Neuron (in vitro differentiated cells): ENCODE data around the gene SORL1.
"Not testable (repeated sequence)": the region's sequence is repeated elsewhere in the genome, so short reads cannot be mapped to it uniquely, and the experiment has no call there.

ENCODE experiments used
- H2AFZ ChIP-seq: one replicate; pipeline ENCODE4 v1.6.1; 2013; ENCODE audit warnings: low read depth, mild to moderate bottlenecking, inconsistent platforms, low read length, moderate library complexity
- H3K27me3 ChIP-seq: one replicate; pipeline ENCODE4 v1.6.1; 2013; ENCODE audit warnings: low read length; ENCODE audit not compliant: insufficient read depth
- H3K36me3 ChIP-seq: one replicate; pipeline ENCODE4 v1.6.1; 2013; ENCODE audit warnings: low read length; ENCODE audit not compliant: insufficient read depth
- H3K4me1 ChIP-seq: one replicate; pipeline ENCODE4 v1.6.1; 2013; ENCODE audit warnings: low read length; ENCODE audit not compliant: insufficient read depth
- H3K4me3 ChIP-seq: 2 replicates; pipeline ENCODE4 v1.5.1; 2013; ENCODE audit warnings: mild to moderate bottlenecking, low read length, moderate library complexity
- H3K9me3 ChIP-seq: one replicate; pipeline ENCODE4 v1.6.1; 2013; ENCODE audit warnings: low read length

The SORL1 gene

GRCh38 chr11:121631456-121631855, 179.3 kb downstream of the SORL1 start:
- Histone ChIP-seq H3K4me3 (no peak overlapping the region), H3K4me1 (no peaks in the 10 kb centered on the region), H2AFZ (no peak overlapping the region), H3K36me3 (peaks cover 23% of the 10 kb centered on the region), H3K27me3 (no peaks in the 10 kb centered on the region), H3K9me3 (peaks cover 3% of the 10 kb centered on the region)

GRCh38 chr11:121634273-121634672, 182.2 kb downstream of the SORL1 start:
- no peaks in the 10 kb centered on the region for H3K4me1 ChIP-seq
- H2AFZ ChIP-seq: no peak overlapping the region
- H3K9me3 ChIP-seq: peaks cover 3% of the 10 kb centered on the region
- no peaks in the 10 kb centered on the region for H3K36me3 ChIP-seq
- H3K27me3 ChIP-seq: no peaks in the 10 kb centered on the region
- H3K4me3 ChIP-seq: no peak overlapping the region

DNA sequence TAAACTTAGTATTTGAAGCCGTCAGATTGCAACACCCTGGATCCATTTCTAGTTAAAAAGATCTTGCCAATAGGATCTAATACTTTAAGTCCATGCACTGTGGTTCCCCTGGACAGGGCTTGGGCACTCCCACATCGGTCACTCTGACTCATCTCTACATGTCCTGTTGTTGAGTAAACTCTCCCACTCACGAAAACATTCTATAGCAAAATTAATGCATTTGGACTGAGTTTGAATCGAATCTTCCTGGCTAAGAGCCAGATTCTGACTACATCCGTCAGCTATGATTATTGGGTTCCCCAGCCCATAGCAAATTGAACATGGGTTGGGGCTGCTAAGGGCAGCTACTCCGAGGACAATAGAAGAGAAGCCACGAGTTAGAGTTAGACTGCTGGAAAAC, 182.8 kb downstream of the SORL1 start:
- no peaks in the 10 kb centered on the region for H3K36me3 ChIP-seq
- H3K4me1 ChIP-seq: no peaks in the 10 kb centered on the region
- H2AFZ ChIP-seq: no peak overlapping the region
- H3K27me3 ChIP-seq: no peaks in the 10 kb centered on the region
- no peak overlapping the region for H3K4me3 ChIP-seq
- peaks cover 3% of the 10 kb centered on the region for H3K9me3 ChIP-seq

DNA sequence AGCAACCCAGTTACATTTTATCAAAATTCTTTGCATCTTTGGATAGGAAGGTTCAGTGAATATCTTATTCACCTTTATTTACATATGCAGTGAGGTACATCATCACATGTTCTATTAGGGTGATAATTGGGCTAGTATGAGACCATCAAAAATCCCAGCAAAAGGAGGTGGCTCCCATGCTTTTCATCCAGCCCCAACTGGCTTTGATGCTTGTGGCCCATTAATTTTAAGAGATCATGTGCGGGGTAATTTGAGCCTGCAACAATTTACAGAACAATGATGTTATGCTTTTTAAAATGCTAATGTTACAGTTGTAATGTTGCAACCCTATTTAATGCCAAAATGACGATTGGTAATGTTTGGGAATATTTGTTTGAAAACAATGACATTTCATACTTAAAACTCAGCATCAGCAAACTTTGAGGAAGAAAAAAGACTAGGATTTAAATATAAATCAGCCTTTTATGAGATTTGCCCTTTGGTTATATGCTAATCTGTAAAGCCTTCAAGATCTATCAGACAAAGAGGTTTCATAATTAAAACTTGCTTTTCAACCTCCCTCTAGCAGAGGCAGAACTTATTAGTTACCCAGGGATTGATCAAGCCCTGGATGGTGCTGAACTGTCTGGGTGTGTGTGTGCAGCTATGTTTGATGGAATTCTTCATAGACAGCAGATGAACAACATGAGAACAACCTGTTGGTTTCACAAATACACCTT, 184.1 kb downstream of the SORL1 start:
- Histone ChIP-seq H3K4me3 (no peak overlapping the region), H3K27me3 (no peaks in the 10 kb centered on the region), H2AFZ (no peak overlapping the region), H3K36me3 (no peaks in the 10 kb centered on the region), H3K4me1 (no peaks in the 10 kb centered on the region), H3K9me3 (peaks cover 3% of the 10 kb centered on the region)

GRCh38 chr11:121636800-121637176, 184.7 kb downstream of the SORL1 start:
- peaks cover 3% of the 10 kb centered on the region for H3K9me3 ChIP-seq
- H3K36me3 ChIP-seq: no peaks in the 10 kb centered on the region
- no peaks in the 10 kb centered on the region for H3K4me1 ChIP-seq
- H2AFZ ChIP-seq: no peak overlapping the region
- H3K27me3 ChIP-seq: no peaks in the 10 kb centered on the region
- no peak overlapping the region for H3K4me3 ChIP-seq

DNA sequence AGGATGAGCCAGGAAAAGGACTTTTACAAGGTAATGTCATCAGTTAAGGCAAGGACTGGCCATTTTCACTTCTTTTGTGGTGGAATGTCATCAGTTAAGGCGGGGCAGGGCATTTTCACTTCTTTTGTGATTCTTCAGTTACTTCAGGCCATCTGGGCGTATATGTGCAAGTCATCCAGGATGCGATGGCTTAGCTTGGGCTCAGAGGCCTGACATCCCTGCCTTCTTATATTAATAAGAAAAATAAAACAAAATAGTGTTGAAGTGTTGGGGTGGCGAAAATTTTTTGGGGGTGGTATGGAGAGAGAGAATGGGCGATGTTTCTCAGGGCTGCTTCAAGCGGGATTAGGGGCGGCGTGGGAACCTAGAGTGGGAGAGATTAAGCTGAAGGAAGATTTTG, 185.5 kb downstream of the SORL1 start:
- H3K4me3 ChIP-seq, H3K36me3 ChIP-seq, H2AFZ ChIP-seq, H3K27me3 ChIP-seq, H3K9me3 ChIP-seq, H3K4me1 ChIP-seq: not testable (repeated sequence)

GRCh38 chr11:121643479-121644186, 191.5 kb downstream of the SORL1 start:
- Histone ChIP-seq H3K27me3 (no peaks in the 10 kb centered on the region), H2AFZ (no peak overlapping the region), H3K36me3 (no peaks in the 10 kb centered on the region), H3K4me1 (peaks cover 3% of the 10 kb centered on the region), H3K4me3 (no peak overlapping the region), H3K9me3 (no peaks in the 10 kb centered on the region)

DNA sequence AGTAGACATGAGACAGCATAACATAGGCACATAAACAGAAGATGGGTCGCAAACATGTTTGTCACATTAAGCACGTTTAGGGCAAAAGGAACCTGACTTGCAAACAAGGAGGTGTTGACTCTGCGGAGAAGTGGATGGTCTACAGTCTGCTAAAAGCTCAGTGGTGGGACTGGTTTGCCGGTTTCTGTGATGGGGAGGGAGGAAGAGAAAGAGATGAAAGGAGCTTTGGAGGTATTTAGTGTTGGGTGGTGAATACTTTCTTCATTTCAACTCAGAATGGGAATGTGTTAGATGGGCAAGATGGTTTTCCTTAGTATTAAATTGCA, 192.0 kb downstream of the SORL1 start:
- H3K4me1 ChIP-seq: peaks cover 3% of the 10 kb centered on the region
- no peaks in the 10 kb centered on the region for H3K36me3 ChIP-seq
- H3K4me3 ChIP-seq: no peak overlapping the region
- H2AFZ ChIP-seq: no peak overlapping the region
- no peaks in the 10 kb centered on the region for H3K9me3 ChIP-seq
- H3K27me3 ChIP-seq: no peaks in the 10 kb centered on the region

- H2AFZ ChIP-seq: no peak overlapping the region
- H3K4me1 ChIP-seq: peaks cover 3% of the 10 kb centered on the region
- H3K9me3 ChIP-seq: no peaks in the 10 kb centered on the region
- no peak overlapping the region for H3K4me3 ChIP-seq
- no peaks in the 10 kb centered on the region for H3K27me3 ChIP-seq
- H3K36me3 ChIP-seq: no peaks in the 10 kb centered on the region
Observed at GRCh38 chr11:121645001-121645400, 192.9 kb downstream of the SORL1 start.

GRCh38 chr11:121645596-121645995, 193.5 kb downstream of the SORL1 start:
- no peak overlapping the region for H3K4me3 ChIP-seq
- H3K27me3 ChIP-seq: no peaks in the 10 kb centered on the region
- H2AFZ ChIP-seq: no peak overlapping the region
- H3K4me1 ChIP-seq: peaks cover 3% of the 10 kb centered on the region
- H3K36me3 ChIP-seq: no peaks in the 10 kb centered on the region
- no peaks in the 10 kb centered on the region for H3K9me3 ChIP-seq

DNA sequence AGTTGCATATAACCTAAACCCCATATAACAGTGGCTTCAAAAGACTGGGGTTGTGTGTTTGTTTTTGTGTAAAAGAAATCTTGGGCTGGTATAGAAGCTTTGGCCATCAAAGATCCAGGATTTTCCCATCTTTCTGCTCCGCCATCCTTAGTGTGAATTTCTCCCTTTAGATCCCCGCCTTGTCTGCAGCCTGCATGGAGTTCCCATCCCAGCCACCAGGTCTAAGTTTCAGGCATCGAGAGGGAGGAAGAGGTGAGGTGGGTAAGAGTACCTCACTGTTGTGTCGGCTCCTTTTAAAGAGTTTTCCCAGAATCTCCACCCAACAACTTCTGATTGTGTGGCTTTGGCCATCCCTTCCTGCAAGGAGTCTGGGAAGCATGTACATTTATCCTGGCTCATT, 196.2 kb downstream of the SORL1 start:
- Histone ChIP-seq H3K27me3 (no peaks in the 10 kb centered on the region), H2AFZ (no peak overlapping the region), H3K36me3 (no peaks in the 10 kb centered on the region), H3K9me3 (no peaks in the 10 kb centered on the region), H3K4me3 (no peak overlapping the region), H3K4me1 (peaks cover 12% of the 10 kb centered on the region)

DNA sequence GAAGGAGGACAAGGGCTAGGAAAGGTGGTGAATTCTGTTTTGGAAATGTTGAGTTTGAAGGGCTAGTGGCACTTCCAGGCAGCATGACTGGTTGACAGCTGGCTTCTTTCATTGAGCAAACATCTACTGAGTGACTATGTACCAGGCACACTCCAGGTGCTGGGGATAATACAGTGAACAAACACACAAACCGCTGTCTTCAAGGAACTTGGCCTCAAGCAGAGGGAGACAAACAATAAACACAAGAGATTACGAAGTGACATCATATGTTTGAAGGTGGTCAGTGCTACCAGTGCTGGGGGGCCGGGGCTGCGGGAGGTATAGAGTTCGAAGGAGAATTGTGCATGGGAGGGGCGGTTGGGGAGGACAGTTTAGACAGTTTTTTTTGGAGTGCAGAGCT, 197.7 kb downstream of the SORL1 start:
- H3K27me3 ChIP-seq: no peaks in the 10 kb centered on the region
- H3K9me3 ChIP-seq: no peaks in the 10 kb centered on the region
- H2AFZ ChIP-seq: no peak overlapping the region

DNA sequence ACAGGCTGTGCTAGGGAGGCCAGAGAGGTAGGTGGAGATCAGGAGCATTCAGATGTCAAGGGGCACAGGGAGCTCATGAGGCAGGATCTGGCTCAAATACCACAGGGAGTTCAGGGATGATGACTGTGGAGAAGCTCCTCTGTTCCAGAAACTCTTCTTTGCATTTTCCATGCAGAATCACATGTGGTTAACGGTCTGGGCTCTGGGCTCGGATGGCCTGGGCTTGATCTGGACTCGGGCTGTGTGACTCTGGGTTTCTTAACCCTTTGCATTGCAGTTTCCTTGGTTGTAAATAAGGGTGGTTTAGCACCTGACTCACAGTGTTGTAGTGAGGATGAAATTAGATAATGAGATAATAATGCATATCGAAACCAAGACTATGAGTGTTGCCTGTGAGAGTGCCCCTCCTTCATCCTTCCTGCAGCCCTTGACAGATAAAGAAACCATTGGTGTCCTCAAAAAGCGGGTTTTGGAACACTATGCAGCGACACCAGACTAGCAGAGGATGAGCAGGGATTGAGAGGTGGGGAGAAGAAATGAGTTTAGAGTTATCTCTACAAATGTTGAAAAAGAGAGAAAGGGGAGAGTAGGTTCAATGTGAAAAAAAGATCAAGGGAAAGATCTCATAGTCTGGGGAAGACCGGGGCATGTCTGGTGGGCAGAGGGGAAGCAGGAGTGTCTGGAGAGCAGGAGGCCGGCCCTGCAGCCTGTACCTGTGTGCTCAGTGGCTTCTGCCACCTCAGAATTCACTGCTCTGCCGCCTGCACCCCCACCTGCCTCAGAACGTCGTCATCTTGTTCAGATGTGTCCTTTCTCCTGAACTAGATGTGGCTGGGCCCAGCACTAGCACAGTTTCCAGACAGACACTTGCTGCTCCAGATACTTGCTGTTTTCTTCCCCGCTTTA, 198.5 kb downstream of the SORL1 start:
- no peaks in the 10 kb centered on the region for H3K36me3 ChIP-seq
- H3K4me1 ChIP-seq: peaks cover 25% of the 10 kb centered on the region
- H3K4me3 ChIP-seq: no peak overlapping the region
- no peak overlapping the region for H2AFZ ChIP-seq
- no peaks in the 10 kb centered on the region for H3K27me3 ChIP-seq
- H3K9me3 ChIP-seq: no peaks in the 10 kb centered on the region

More for the DNA sequence above, 197.7 kb downstream of the SORL1 start:
- H3K36me3 ChIP-seq: no peaks in the 10 kb centered on the region
- peaks cover 18% of the 10 kb centered on the region for H3K4me1 ChIP-seq
- H3K4me3 ChIP-seq: no peak overlapping the region
